Skeletal muscle tissue (tissue), 4 donors: ENCODE results near the gene MLXIP. TPM values are rescaled to one million over a fixed set of nuclear protein-coding genes. Genes with fewer than 3 reads are reported as not detected.

Source experiments
- H3K27ac ChIP-seq: one replicate; pipeline ENCODE4 v1.7.0; 2013; ENCODE audit warnings: mild to moderate bottlenecking, low read depth, low read length, inconsistent platforms
- H3K27me3 ChIP-seq, 3 donors: one replicate each; pipeline ENCODE4 v1.7.0; 2013; ENCODE audit warnings: low read length in 3 of 3; ENCODE audit not compliant: control insufficient read depth in 3 of 3, insufficient read depth in 3 of 3
- H3K36me3 ChIP-seq, 3 donors: one replicate each; pipeline ENCODE4 v1.7.0; 2013; ENCODE audit warnings: low read length in 3 of 3; ENCODE audit not compliant: control insufficient read depth in 3 of 3, insufficient read depth in 3 of 3
- H3K4me1 ChIP-seq, 3 donors: one replicate each; pipeline ENCODE4 v1.7.0; 2013; ENCODE audit warnings: low read length in 3 of 3, mild to moderate bottlenecking in 3 of 3; ENCODE audit not compliant: control insufficient read depth in 3 of 3, insufficient read depth in 3 of 3
- H3K4me3 ChIP-seq, 3 donors: one replicate each; pipeline ENCODE4 v1.7.0; 2013; ENCODE audit warnings: low read length in 3 of 3
- H3K9ac ChIP-seq, 3 donors: one replicate each; pipeline ENCODE4 v1.7.0; 2013; ENCODE audit warnings: low read length in 3 of 3, mild to moderate bottlenecking in 3 of 3, moderate library complexity in 2 of 3, low read depth in 1 of 3
- H3K9me3 ChIP-seq, 3 donors: one replicate each; pipeline ENCODE4 v1.7.0; 2013; ENCODE audit warnings: low read length in 3 of 3; ENCODE audit not compliant: control insufficient read depth in 3 of 3
- total RNA-seq: library from RNA; depleted of rRNA; stranded (reverse); fragments of >200 nt; gene quantifications from one replicate; pipeline ENCODE4 v1.2.3, GENCODE V29; 2014
- donor health status: Osteomylitis.

Gene MLXIP
- total RNA-seq, 1 donor from 2014 or later = 10.4 TPM

GRCh38 chr12:122062832-122063693 lies 15.5 kb upstream of the MLXIP start:
- peak overlapping the region in 2 of 3 donors; percentile 4 to 50 for H3K9ac ChIP-seq

GRCh38 chr12:122063694-122064024 lies 14.9 kb upstream of the MLXIP start:
- Histone ChIP-seq H3K4me3 (peak overlapping the region; percentile 3 to 41 (median 11)), H3K27ac (peak overlapping the region; percentile 78), H3K36me3 (peaks cover 11 to 14% (median 14%) of the 10 kb centered on the region in 3 donors), H3K9me3 (no peaks in the 10 kb centered on the region), H3K9ac (peak overlapping the region in 1 of 3 donors; percentile 50), H3K4me1 (peaks cover 28 to 37% (median 35%) of the 10 kb centered on the region in 3 donors), H3K27me3 (no peaks in the 10 kb centered on the region)

More at GRCh38 chr12:122062832-122063693, 15.5 kb upstream of the MLXIP start:
- Histone ChIP-seq H3K27me3 (no peaks in the 10 kb centered on the region), H3K27ac (peak overlapping the region; percentile 78), H3K9me3 (no peaks in the 10 kb centered on the region), H3K4me3 (peak overlapping the region in 2 of 3 donors; percentile 3 to 41), H3K36me3 (peaks cover 11 to 16% (median 14%) of the 10 kb centered on the region in 3 donors), H3K4me1 (peaks cover 28 to 35% (median 35%) of the 10 kb centered on the region in 3 donors)

- no peak overlapping the region for H3K9ac ChIP-seq
These were observed 14.4 kb upstream of the MLXIP start for GRCh38 chr12:122064025-122064777.

GRCh38 chr12:122064780-122065588 lies 13.6 kb upstream of the MLXIP start:
- Histone ChIP-seq H3K9ac (peak overlapping the region in 1 of 3 donors; percentile 33), H3K27ac (peak overlapping the region; percentile 78), H3K27me3 (no peaks in the 10 kb centered on the region), H3K4me3 (no peak overlapping the region), H3K9me3 (no peaks in the 10 kb centered on the region), H3K4me1 (peaks cover 28 to 33% (median 33%) of the 10 kb centered on the region in 3 donors), H3K36me3 (peaks cover 1 to 7% (median 4%) of the 10 kb centered on the region in 3 donors)

More at GRCh38 chr12:122064025-122064777, 14.4 kb upstream of the MLXIP start:
- H3K4me3 ChIP-seq = peak overlapping the region in 2 of 3 donors; percentile 11 to 22
- peaks cover 28 to 37% (median 35%) of the 10 kb centered on the region in 3 donors for H3K4me1 ChIP-seq
- H3K9me3 ChIP-seq = no peaks in the 10 kb centered on the region
- H3K27ac ChIP-seq = peak overlapping the region; percentile 78
- peaks cover 8 to 10% (median 9%) of the 10 kb centered on the region in 3 donors for H3K36me3 ChIP-seq
- no peaks in the 10 kb centered on the region for H3K27me3 ChIP-seq

- Histone ChIP-seq H3K4me1 (peaks cover 34 to 35% (median 35%) of the 10 kb centered on the region in 3 donors), H3K9ac (no peak overlapping the region), H3K4me3 (no peak overlapping the region), H3K27me3 (no peaks in the 10 kb centered on the region), H3K36me3 (no peaks in the 10 kb centered on the region), H3K9me3 (no peaks in the 10 kb centered on the region), H3K27ac (no peak overlapping the region)
These were observed 11.0 kb upstream of the MLXIP start for GRCh38 chr12:122067548-122067947.

- Histone ChIP-seq H3K27me3 (no peaks in the 10 kb centered on the region), H3K27ac (no peak overlapping the region), H3K4me3 (no peak overlapping the region), H3K4me1 (peaks cover 30 to 33% (median 33%) of the 10 kb centered on the region in 3 donors), H3K9me3 (no peaks in the 10 kb centered on the region), H3K9ac (no peak overlapping the region), H3K36me3 (no peaks in the 10 kb centered on the region)
These were observed 10.6 kb upstream of the MLXIP start for GRCh38 chr12:122067966-122068365.

GRCh38 chr12:122072031-122072970 lies 6.3 kb upstream of the MLXIP start:
- no peaks in the 10 kb centered on the region for H3K9me3 ChIP-seq
- H3K36me3 ChIP-seq = no peaks in the 10 kb centered on the region
- H3K27ac ChIP-seq = peak overlapping the region; percentile 93
- no peaks in the 10 kb centered on the region for H3K27me3 ChIP-seq
- H3K4me1 ChIP-seq = peaks cover 8 to 19% (median 18%) of the 10 kb centered on the region in 3 donors
- peak overlapping the region; percentile 66 to 79 (median 66) for H3K9ac ChIP-seq
- peak overlapping the region; percentile 23 to 56 (median 23) for H3K4me3 ChIP-seq

GRCh38 chr12:122073815-122074214 lies 4.7 kb upstream of the MLXIP start:
- H3K36me3 ChIP-seq = no peaks in the 10 kb centered on the region
- H3K4me3 ChIP-seq = no peak overlapping the region
- no peaks in the 10 kb centered on the region for H3K9me3 ChIP-seq
- H3K4me1 ChIP-seq = peaks cover 12 to 27% (median 21%) of the 10 kb centered on the region in 3 donors
- H3K9ac ChIP-seq = no peak overlapping the region
- H3K27me3 ChIP-seq = no peaks in the 10 kb centered on the region
- H3K27ac ChIP-seq = no peak overlapping the region
